HG02798 (cell line): ENCODE data around the gene PGM2L1.
"Not testable (repeated sequence)": the region's sequence is repeated elsewhere in the genome, so short reads cannot be mapped to it uniquely, and the experiment has no call there.

Source experiments
- ATAC-seq: cut with Tn5 transposase; IDR thresholded peaks from one replicate; pipeline ENCODE4 v1.9.1; 2021; ENCODE audit warnings: mild to moderate bottlenecking; ENCODE audit not compliant: unreplicated experiment, poor library complexity

PGM2L1 gene

GRCh38 chr11:74403607-74404321 is 5.5 kb upstream of the PGM2L1 start:
- ATAC-seq, result no peak

DNA sequence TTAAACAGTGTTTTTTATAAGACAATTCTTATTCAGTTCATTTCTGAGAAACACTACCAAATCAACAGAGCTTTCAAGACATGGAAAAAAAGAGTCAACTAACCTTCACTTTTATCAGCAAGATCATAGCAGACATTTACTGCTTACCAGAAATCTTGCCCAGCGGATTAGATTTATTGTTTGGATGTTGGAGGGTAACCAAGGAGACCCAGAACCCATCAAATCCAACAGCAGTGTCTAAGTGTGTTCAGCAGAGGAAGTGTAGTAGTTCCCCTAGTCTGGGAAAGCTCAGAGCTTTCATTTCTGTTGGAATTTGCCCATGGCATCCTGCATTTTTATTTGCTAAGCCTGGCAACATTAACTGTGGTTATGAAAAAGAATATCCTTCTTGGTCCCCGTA is 2.4 kb upstream of the PGM2L1 start:
- no peak for ATAC-seq

GRCh38 chr11:74397501-74398243 is 561 bp downstream of the PGM2L1 start:
- ATAC-seq, result no peak

DNA sequence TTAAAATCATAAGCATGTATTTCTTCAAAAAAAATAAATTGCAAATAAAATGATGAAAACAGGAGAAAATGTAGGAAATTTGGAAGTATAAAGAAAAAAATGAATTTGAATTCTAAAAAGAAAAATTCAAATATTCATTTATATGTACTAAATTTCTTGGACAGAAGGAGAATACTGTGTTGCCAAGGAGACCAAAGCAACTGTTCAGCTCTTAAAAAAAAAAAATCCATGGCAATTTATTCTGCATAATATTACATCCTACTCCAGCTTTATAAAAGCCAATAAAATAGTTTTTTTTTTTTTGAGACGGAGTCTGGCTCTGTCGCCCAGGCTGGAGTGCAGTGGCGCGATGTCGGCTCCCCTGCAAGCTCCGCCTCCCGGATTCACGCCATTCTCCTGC is 6.0 kb downstream of the PGM2L1 start:
- ATAC-seq, result no peak

DNA sequence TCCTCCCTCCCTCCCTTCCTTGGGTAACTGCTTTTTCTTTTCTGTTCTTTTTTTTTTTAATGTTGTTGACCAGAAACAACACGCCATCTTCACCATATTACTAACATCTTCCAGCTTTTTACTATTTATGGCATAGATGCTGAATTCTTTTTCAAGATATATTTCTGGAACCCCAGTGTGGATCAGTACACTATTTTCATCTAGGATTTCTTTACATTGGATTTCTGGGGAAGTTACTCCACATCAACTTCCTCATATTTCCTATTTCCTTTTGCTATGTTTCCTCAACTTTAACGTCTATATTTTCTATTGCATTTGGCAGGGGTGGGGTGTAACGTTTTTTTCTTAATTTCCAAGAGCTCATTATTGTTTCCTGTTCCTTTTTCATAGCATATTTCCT is 7.0 kb downstream of the PGM2L1 start:
- no peak for ATAC-seq

DNA sequence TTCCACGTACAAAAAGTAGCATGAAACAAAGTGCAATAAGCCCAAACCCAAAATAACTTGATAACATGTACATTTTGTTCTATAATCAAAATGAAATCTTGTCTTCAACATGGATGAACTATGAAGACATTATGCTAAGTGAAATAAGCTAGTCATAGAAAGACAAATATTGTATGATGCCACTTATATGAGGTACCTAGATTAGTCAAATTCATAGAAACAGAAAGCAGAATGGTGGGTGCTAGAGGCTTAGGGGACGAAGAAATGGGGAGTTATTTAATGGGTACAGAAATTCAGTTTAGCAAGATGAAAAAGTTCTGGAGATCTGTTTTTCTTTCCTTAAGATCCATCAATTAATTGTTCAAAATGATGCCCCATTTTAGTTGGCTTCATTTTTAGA is 7.5 kb downstream of the PGM2L1 start:
- ATAC-seq, result no peak

DNA sequence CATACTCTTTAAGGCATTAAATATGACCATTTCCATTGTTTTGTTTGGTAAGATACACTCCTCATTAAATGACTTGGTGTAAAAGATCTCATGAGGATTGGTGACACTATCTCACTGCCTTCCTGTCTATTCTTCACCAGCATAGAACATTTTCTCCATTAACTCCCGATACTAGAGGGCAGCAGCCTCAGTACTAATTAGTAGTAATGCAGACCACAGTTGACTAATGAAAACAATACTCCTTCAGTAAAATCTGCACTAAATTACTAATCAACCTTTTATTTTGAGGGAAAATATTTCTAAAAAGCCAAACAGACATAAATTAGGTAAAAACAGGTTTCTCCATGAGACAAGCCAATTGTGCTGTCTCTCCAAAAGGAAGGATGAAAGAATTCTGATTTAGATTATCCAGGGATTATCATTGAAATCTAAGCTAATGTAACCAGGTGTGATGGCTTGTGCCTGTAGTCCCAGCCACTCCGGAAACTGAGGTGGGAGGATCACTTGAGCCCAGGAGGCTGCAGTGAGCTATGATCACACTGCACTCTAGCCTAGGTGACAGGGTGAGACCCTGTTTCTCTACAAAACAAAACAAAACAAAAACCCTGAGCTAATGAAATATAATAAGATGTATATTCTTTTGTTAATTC is 9.4 kb downstream of the PGM2L1 start:
- ATAC-seq, result no peak

- no peak for ATAC-seq
Measured at GRCh38 chr11:74384641-74385040, 13.6 kb downstream of the PGM2L1 start.

GRCh38 chr11:74380746-74381439 is 17.3 kb downstream of the PGM2L1 start:
- no peak for ATAC-seq

DNA sequence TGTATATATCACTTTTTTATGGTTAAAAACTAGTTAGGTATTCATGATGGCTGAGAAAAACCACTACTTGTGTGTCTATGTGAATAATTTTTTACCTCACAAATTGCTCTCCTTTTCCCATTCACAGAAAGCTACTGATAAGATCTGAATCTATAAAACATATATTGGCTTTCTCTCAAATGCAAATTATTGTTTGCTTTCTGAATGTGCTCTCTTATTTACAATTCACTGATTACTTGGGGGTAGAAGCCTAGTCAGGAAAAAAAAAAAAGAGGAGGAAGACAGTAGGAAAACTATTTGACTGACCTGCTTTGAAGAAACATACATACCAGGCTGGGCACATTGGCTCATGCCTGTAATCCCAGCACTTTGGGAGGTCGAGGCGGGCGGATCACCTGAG is 20.5 kb downstream of the PGM2L1 start:
- no peak for ATAC-seq

DNA sequence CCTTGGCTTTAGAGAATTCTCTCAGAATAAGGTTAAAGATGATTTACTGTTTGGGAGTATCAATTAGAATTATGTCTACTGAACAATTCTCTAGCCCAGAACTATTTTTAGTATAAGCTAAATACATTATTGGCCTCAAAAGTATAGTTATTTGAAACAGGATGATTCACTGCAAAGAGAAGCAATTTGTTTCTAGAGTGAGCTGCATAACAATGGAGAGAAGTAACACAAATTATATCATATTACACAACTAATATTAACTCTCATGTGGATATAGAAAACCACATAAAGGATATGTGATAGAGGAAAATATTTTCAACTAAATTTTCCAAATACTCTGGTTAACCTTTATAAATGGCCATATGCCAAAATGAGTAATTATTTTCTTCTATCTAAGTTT is 24.9 kb downstream of the PGM2L1 start:
- no peak for ATAC-seq

- no peak for ATAC-seq
Measured at GRCh38 chr11:74371269-74372052, 26.8 kb downstream of the PGM2L1 start.

- no peak for ATAC-seq
Measured at GRCh38 chr11:74370123-74370522, 28.1 kb downstream of the PGM2L1 start.

GRCh38 chr11:74367881-74368280 is 30.4 kb downstream of the PGM2L1 start:
- ATAC-seq, result no peak

GRCh38 chr11:74366576-74366975 is 31.7 kb downstream of the PGM2L1 start:
- ATAC-seq, result no peak

DNA sequence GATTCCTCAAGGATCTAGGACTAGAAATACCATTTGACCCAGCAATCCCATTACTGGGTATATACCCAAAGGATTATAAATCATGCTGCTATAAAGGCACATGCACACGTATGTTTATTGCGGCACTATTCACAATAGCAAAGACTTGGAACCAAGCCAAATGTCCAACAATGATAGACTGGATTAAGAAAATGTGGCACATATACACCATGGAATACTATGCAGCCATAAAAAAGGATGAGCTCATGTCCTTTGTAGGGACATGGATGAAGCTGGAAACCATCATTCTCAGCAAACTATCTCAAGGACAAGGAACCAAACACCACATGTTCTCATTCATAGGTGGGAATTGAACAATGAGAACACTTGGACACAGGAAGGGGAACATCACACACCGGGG is 32.4 kb downstream of the PGM2L1 start:
- ATAC-seq, result not testable (repeated sequence)

- ATAC-seq, result no peak
Measured at GRCh38 chr11:74357449-74357848, 40.8 kb downstream of the PGM2L1 start.

- no peak for ATAC-seq
Measured at GRCh38 chr11:74355626-74356025, 42.6 kb downstream of the PGM2L1 start.

- ATAC-seq, result no peak
Measured at GRCh38 chr11:74354036-74354435, 44.2 kb downstream of the PGM2L1 start.

DNA sequence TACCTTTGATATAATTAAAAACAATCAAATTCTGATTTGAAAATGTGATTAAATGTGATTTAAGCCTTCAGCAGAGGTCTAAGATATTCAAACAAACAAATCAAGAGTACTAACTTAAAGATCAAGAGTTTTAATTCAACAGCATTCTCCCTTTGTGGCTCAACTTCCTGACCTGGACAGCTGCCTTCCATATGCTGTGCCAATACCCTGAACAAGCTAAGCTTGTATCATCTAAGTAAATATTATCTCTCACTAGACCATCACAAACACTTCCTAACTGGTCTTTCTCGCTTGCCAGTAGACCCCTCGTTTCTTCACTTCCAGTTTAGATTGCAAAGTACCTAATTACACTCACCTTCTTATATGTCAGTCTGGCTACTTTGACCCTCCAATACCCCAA is 50.9 kb downstream of the PGM2L1 start:
- no peak for ATAC-seq
